Neural progenitor cell (in vitro differentiated cells): ENCODE data around the gene TRIP4. TPM values are rescaled to one million over a fixed set of nuclear protein-coding genes. Genes with fewer than 3 reads are reported as not detected.
A peak's percentile ranks its signal among the peaks of the same experiment; 100 is the strongest.
"Not testable (repeated sequence)": the region's sequence is repeated elsewhere in the genome, so short reads cannot be mapped to it uniquely, and the experiment has no call there.

Experiments used
- DNase-seq: peaks from one replicate; pipeline ENCODE4 v3.0.0-alpha.2; 2016; ENCODE audit warnings: low spot score
- H2AFZ ChIP-seq: fragments of 200-600 bp; sonication (generic); replicated peaks from 2 replicates; pipeline ENCODE4 v1.6.1; 2016; ENCODE audit warnings: antibody characterized with exemption
- H3F3A ChIP-seq: fragments of 200-600 bp; sonication (generic); 2 replicates; pipeline ENCODE4 v1.6.1; 2016; ENCODE audit warnings: antibody characterized with exemption, low read depth
- H3K27ac ChIP-seq: fragments of 200-600 bp; sonication (generic); 2 replicates; pipeline ENCODE4 v1.5.1; 2016; ENCODE audit warnings: mild to moderate bottlenecking
- H3K27me3 ChIP-seq: fragments of 200-600 bp; sonication (generic); 2 replicates; pipeline ENCODE4 v1.6.1; 2016; ENCODE audit warnings: mild to moderate bottlenecking, moderate library complexity
- H3K36me3 ChIP-seq: fragments of 200-600 bp; sonication (generic); 2 replicates; pipeline ENCODE4 v1.5.1; 2016
- H3K4me1 ChIP-seq: fragments of 200-600 bp; sonication (generic); 2 replicates; pipeline ENCODE4 v1.6.1; 2016; ENCODE audit warnings: mixed run types
- H3K4me2 ChIP-seq: fragments of 200-600 bp; sonication (generic); 2 replicates; pipeline ENCODE4 v1.6.1; 2016
- H3K4me3 ChIP-seq: fragments of 200-600 bp; sonication (generic); 2 replicates; pipeline ENCODE4 v1.5.1; 2016
- H3K79me2 ChIP-seq: fragments of 200-600 bp; sonication (generic); 2 replicates; pipeline ENCODE4 v1.6.1; 2016; ENCODE audit warnings: low read depth
- H3K9ac ChIP-seq: fragments of 200-600 bp; sonication (generic); 2 replicates; pipeline ENCODE4 v1.6.1; 2016
- H3K9me3 ChIP-seq: fragments of 200-600 bp; sonication (generic); 2 replicates; pipeline ENCODE4 v1.5.1; 2016; ENCODE audit warnings: low read depth
- H4K20me1 ChIP-seq: fragments of 200-600 bp; sonication (generic); 2 replicates; pipeline ENCODE4 v1.6.1; 2016; ENCODE audit warnings: low read depth
- H3K27ac Mint-ChIP-seq: 3 replicates; pipeline ENCODE4 v1.8.0; 2021; ENCODE audit warnings: mixed read lengths
- H3K27me3 Mint-ChIP-seq: 2 replicates; pipeline ENCODE4 v1.8.0; 2022; ENCODE audit warnings: low read depth, mild to moderate bottlenecking, inconsistent platforms, moderate library complexity, mixed read lengths; ENCODE audit not compliant: insufficient read depth
- H3K36me3 Mint-ChIP-seq: 3 replicates; pipeline ENCODE4 v1.8.0; 2021; ENCODE audit warnings: mixed read lengths
- H3K4me1 Mint-ChIP-seq: 3 replicates; pipeline ENCODE4 v1.8.0; 2021; ENCODE audit warnings: mixed read lengths
- H3K4me3 Mint-ChIP-seq: 3 replicates; pipeline ENCODE4 v1.8.0; 2021; ENCODE audit warnings: mild to moderate bottlenecking, moderate library complexity, mixed read lengths
- H3K9me3 Mint-ChIP-seq: 3 replicates; pipeline ENCODE4 v1.8.0; 2020; ENCODE audit warnings: mixed read lengths
- CTCF ChIP-seq: fragments of 200-600 bp; sonication (generic); IDR thresholded peaks from 2 replicates; pipeline ENCODE4 v1.5.1; 2017; ENCODE audit warnings: antibody characterized with exemption, mild to moderate bottlenecking
- EZH2 ChIP-seq: fragments of 200-600 bp; sonication (generic); IDR thresholded peaks from 2 replicates; pipeline ENCODE4 v1.6.1; 2017; ENCODE audit warnings: antibody characterized with exemption, mild to moderate bottlenecking, moderate library complexity
- EZH2phosphoT487 ChIP-seq: fragments of 200-600 bp; sonication (generic); IDR thresholded peaks from 2 replicates; pipeline ENCODE4 v1.6.1; 2017; ENCODE audit warnings: antibody characterized with exemption
- total RNA-seq: library from RNA; depleted of rRNA; stranded (reverse); fragments of >200 nt; gene quantifications from 2 replicates; pipeline ENCODE4 v1.2.3, GENCODE V29; 2015; ENCODE audit warnings: low replicate concordance

Gene TRIP4
- total RNA-seq, 1 donor from 2014 or later: 17.3 TPM

GRCh38 chr15:64356710-64357040 lies 31.0 kb upstream of the TRIP4 start:
- DNase-seq: peak; percentile 8
- H3K9me3 ChIP-seq: no peaks in the 10 kb centered on the region
- TF ChIP-seq CTCF (no peak), EZH2phosphoT487 (no peak), EZH2 (no peak)
- H3K9me3 Mint-ChIP-seq: no peaks in the 10 kb centered on the region
- peaks cover 10% of the 10 kb centered on the region for H3K27me3 Mint-ChIP-seq
- peak overlapping the region; percentile 99 for H3K4me2 ChIP-seq
- no peaks in the 10 kb centered on the region for H3K27me3 ChIP-seq
- peaks cover 37% of the 10 kb centered on the region for H3K79me2 ChIP-seq
- H3K4me3 ChIP-seq: peak overlapping the region; percentile 70
- peaks cover 8% of the 10 kb centered on the region for H3K4me1 ChIP-seq
- no peak overlapping the region for H2AFZ ChIP-seq
- H3K9ac ChIP-seq: no peak overlapping the region
- no peaks in the 10 kb centered on the region for H3K36me3 ChIP-seq
- peaks cover 16% of the 10 kb centered on the region for H3K4me1 Mint-ChIP-seq
- peaks cover 4% of the 10 kb centered on the region for H3K36me3 Mint-ChIP-seq
- H4K20me1 ChIP-seq: peaks cover 16% of the 10 kb centered on the region
- peak overlapping the region; percentile 91 for H3K4me3 Mint-ChIP-seq
- H3F3A ChIP-seq: peaks cover 22% of the 10 kb centered on the region
- H3K27ac Mint-ChIP-seq: peak overlapping the region; percentile 58
- peak overlapping the region; percentile 22 for H3K27ac ChIP-seq

GRCh38 chr15:64361259-64361658 lies 26.4 kb upstream of the TRIP4 start:
- Histone ChIP-seq H3F3A (peaks cover 20% of the 10 kb centered on the region), H3K36me3 (peaks cover 9% of the 10 kb centered on the region), H3K4me2 (no peak overlapping the region), H4K20me1 (no peaks in the 10 kb centered on the region), H3K9me3 (no peaks in the 10 kb centered on the region), H3K27me3 (no peaks in the 10 kb centered on the region), H3K4me1 (no peaks in the 10 kb centered on the region), H3K79me2 (no peaks in the 10 kb centered on the region), H2AFZ (no peak overlapping the region), H3K27ac (no peak overlapping the region), H3K4me3 (no peak overlapping the region), H3K9ac (no peak overlapping the region)
- Mint-ChIP-seq H3K9me3 (no peaks in the 10 kb centered on the region), H3K27me3 (peaks cover 6% of the 10 kb centered on the region), H3K4me3 (no peak overlapping the region), H3K27ac (no peak overlapping the region), H3K4me1 (peaks cover 5% of the 10 kb centered on the region), H3K36me3 (peaks cover 5% of the 10 kb centered on the region)
- no peak for TF ChIP-seq EZH2phosphoT487
- TF ChIP-seq EZH2: no peak
- no peak for TF ChIP-seq CTCF
- no peak for DNase-seq

GRCh38 chr15:64369078-64369607 lies 18.5 kb upstream of the TRIP4 start:
- H3K4me3 Mint-ChIP-seq: no peak overlapping the region
- Histone ChIP-seq H3F3A (peaks cover 10% of the 10 kb centered on the region), H4K20me1 (no peaks in the 10 kb centered on the region), H3K4me1 (no peaks in the 10 kb centered on the region), H3K9ac (no peak overlapping the region), H3K9me3 (no peaks in the 10 kb centered on the region), H3K4me2 (no peak overlapping the region), H3K4me3 (no peak overlapping the region), H3K27me3 (no peaks in the 10 kb centered on the region), H3K79me2 (peaks cover 29% of the 10 kb centered on the region), H3K27ac (no peak overlapping the region), H2AFZ (no peak overlapping the region), H3K36me3 (peaks cover 9% of the 10 kb centered on the region)
- TF ChIP-seq EZH2phosphoT487: no peak
- no peak for DNase-seq
- no peaks in the 10 kb centered on the region for H3K9me3 Mint-ChIP-seq
- peaks cover 2% of the 10 kb centered on the region for H3K27me3 Mint-ChIP-seq
- H3K27ac Mint-ChIP-seq: no peak overlapping the region
- no peaks in the 10 kb centered on the region for H3K4me1 Mint-ChIP-seq
- peaks cover 15% of the 10 kb centered on the region for H3K36me3 Mint-ChIP-seq

- not testable (repeated sequence) for H3K9me3 ChIP-seq, H3K27ac ChIP-seq
These were observed 16.3 kb upstream of the TRIP4 start for GRCh38 chr15:64371383-64371782.

More at GRCh38 chr15:64371383-64371782, 16.3 kb upstream of the TRIP4 start:
- H3K4me3 Mint-ChIP-seq, H3K4me3 ChIP-seq, H3K9ac ChIP-seq, H3K9me3 Mint-ChIP-seq, H3K27ac Mint-ChIP-seq, DNase-seq, H4K20me1 ChIP-seq, H3K36me3 ChIP-seq, H3K4me1 ChIP-seq, H2AFZ ChIP-seq, H3K27me3 ChIP-seq, H3K4me2 ChIP-seq, H3K27me3 Mint-ChIP-seq, H3K4me1 Mint-ChIP-seq: not testable (repeated sequence)
- Histone ChIP-seq H3F3A (peaks cover 15% of the 10 kb centered on the region), H3K79me2 (peaks cover 50% of the 10 kb centered on the region)
- H3K36me3 Mint-ChIP-seq: peaks cover 17% of the 10 kb centered on the region
